Astrocyte (in vitro differentiated cells and primary cell): ENCODE data around the gene KCNAB1. TPM values are rescaled to one million over a fixed set of nuclear protein-coding genes. Genes with fewer than 3 reads are reported as not detected.

Experiments used
- DNase-seq: peaks from one replicate; pipeline ENCODE4 v3.0.0-alpha.2; 2010; ENCODE audit warnings: low read depth
- FAIRE-seq: peaks from 2 replicates; lab custom pipeline; 2011; peaks lifted over from hg19 to GRCh38; lab: Jason Lieb, UNC
- H2AFZ ChIP-seq: 2 replicates; pipeline ENCODE4 v1.6.0; 2012; ENCODE audit warnings: low read depth, low read length, inconsistent platforms
- H3K27ac ChIP-seq: 2 replicates; pipeline ENCODE4 v1.5.1; 2011; ENCODE audit warnings: low read depth, low read length, inconsistent platforms
- H3K27me3 ChIP-seq: 2 replicates; pipeline ENCODE4 v1.6.0; 2011; ENCODE audit warnings: low read length, inconsistent platforms; ENCODE audit not compliant: insufficient read depth
- H3K36me3 ChIP-seq: 2 replicates; pipeline ENCODE4 v1.5.1; 2011; ENCODE audit warnings: low read length, inconsistent platforms; ENCODE audit not compliant: insufficient read depth
- H3K4me1 ChIP-seq: 2 replicates; pipeline ENCODE4 v1.5.1; 2011; ENCODE audit warnings: low read length, inconsistent platforms; ENCODE audit not compliant: insufficient read depth
- H3K4me2 ChIP-seq: 2 replicates; pipeline ENCODE4 v1.6.0; 2012; ENCODE audit warnings: low read length, inconsistent platforms
- H3K4me3 ChIP-seq: 2 replicates; pipeline ENCODE4 v1.5.1; 2011; ENCODE audit warnings: low read depth, mild to moderate bottlenecking, low read length, inconsistent platforms; ENCODE audit not compliant: insufficient read depth
- H3K79me2 ChIP-seq: 2 replicates; pipeline ENCODE4 v1.6.0; 2012; ENCODE audit warnings: mild to moderate bottlenecking, low read length, inconsistent platforms; ENCODE audit not compliant: insufficient read depth
- H3K9ac ChIP-seq: 2 replicates; pipeline ENCODE4 v1.6.0; 2012; ENCODE audit warnings: mild to moderate bottlenecking, low read length, inconsistent platforms
- H3K9me3 ChIP-seq: 2 replicates; pipeline ENCODE4 v1.5.1; 2012; ENCODE audit warnings: low read depth, mild to moderate bottlenecking, low read length, inconsistent platforms; ENCODE audit not compliant: insufficient read depth
- H4K20me1 ChIP-seq: 2 replicates; pipeline ENCODE4 v1.6.0; 2012; ENCODE audit warnings: low read length, inconsistent platforms; ENCODE audit not compliant: insufficient read depth
- H3K27ac Mint-ChIP-seq: one replicate; pipeline ENCODE4 v1.8.0; 2021; ENCODE audit warnings: mild to moderate bottlenecking, mixed read lengths; ENCODE audit not compliant: unreplicated experiment
- H3K27me3 Mint-ChIP-seq: one replicate; pipeline ENCODE4 v1.8.0; 2021; ENCODE audit warnings: low read depth, mixed read lengths; ENCODE audit not compliant: unreplicated experiment
- H3K36me3 Mint-ChIP-seq: one replicate; pipeline ENCODE4 v1.8.0; 2021; ENCODE audit warnings: low read depth, mixed read lengths; ENCODE audit not compliant: unreplicated experiment
- H3K4me1 Mint-ChIP-seq: one replicate; pipeline ENCODE4 v1.8.0; 2021; ENCODE audit warnings: low read depth, mixed read lengths; ENCODE audit not compliant: unreplicated experiment
- H3K4me3 Mint-ChIP-seq: one replicate; pipeline ENCODE4 v1.8.0; 2021; ENCODE audit warnings: mild to moderate bottlenecking, moderate library complexity, mixed read lengths; ENCODE audit not compliant: unreplicated experiment
- H3K9me3 Mint-ChIP-seq: one replicate; pipeline ENCODE4 v1.8.0; 2021; ENCODE audit warnings: mild to moderate bottlenecking, mixed read lengths; ENCODE audit not compliant: unreplicated experiment
- CTCF ChIP-seq: IDR thresholded peaks from 2 replicates; pipeline ENCODE4 v1.5.1; 2011; ENCODE audit warnings: low read depth, mild to moderate bottlenecking, inconsistent platforms, low read length, moderate library complexity; ENCODE audit not compliant: insufficient read depth
- EZH2 ChIP-seq: IDR thresholded peaks from 2 replicates; pipeline ENCODE4 v1.6.1; 2012; ENCODE audit warnings: mild to moderate bottlenecking, low read length, inconsistent platforms; ENCODE audit not compliant: insufficient read depth
- total RNA-seq: library from RNA; stranded (reverse); gene quantifications from 2 replicates; pipeline ENCODE4 v1.2.1, GENCODE V29; 2021

The KCNAB1 gene
- total RNA-seq, 1 donor from 2014 or later, result 0.30 TPM

GRCh38 chr3:156477323-156477722, 356.9 kb downstream of the KCNAB1 start:
- DNase-seq, result peak; percentile 87

GRCh38 chr3:156478891-156479290, 358.5 kb downstream of the KCNAB1 start:
- Mint-ChIP-seq H3K4me1 (peaks cover 20% of the 10 kb centered on the region), H3K4me3 (no peak overlapping the region), H3K36me3 (no peaks in the 10 kb centered on the region), H3K9me3 (no peaks in the 10 kb centered on the region), H3K27me3 (no peaks in the 10 kb centered on the region), H3K27ac (no peak overlapping the region)
- TF ChIP-seq EZH2 (no peak), CTCF (no peak)
- no peaks in the 10 kb centered on the region for H4K20me1 ChIP-seq
- H3K9me3 ChIP-seq, result no peaks in the 10 kb centered on the region
- no peak overlapping the region for H3K27ac ChIP-seq
- H3K4me2 ChIP-seq, result no peak overlapping the region
- peaks cover 11% of the 10 kb centered on the region for H3K4me1 ChIP-seq
- H3K4me3 ChIP-seq, result no peak overlapping the region
- no peak for FAIRE-seq
- H3K9ac ChIP-seq, result no peak overlapping the region
- H3K79me2 ChIP-seq, result no peaks in the 10 kb centered on the region
- DNase-seq, result no peak
- no peaks in the 10 kb centered on the region for H3K27me3 ChIP-seq
- H3K36me3 ChIP-seq, result no peaks in the 10 kb centered on the region
- no peak overlapping the region for H2AFZ ChIP-seq

More at GRCh38 chr3:156477323-156477722, 356.9 kb downstream of the KCNAB1 start:
- no peak overlapping the region for H3K4me2 ChIP-seq
- Mint-ChIP-seq H3K9me3 (no peaks in the 10 kb centered on the region), H3K27me3 (no peaks in the 10 kb centered on the region), H3K27ac (no peak overlapping the region), H3K36me3 (no peaks in the 10 kb centered on the region), H3K4me1 (peaks cover 8% of the 10 kb centered on the region), H3K4me3 (no peak overlapping the region)
- no peaks in the 10 kb centered on the region for H3K36me3 ChIP-seq
- no peaks in the 10 kb centered on the region for H3K79me2 ChIP-seq
- H3K4me1 ChIP-seq, result no peaks in the 10 kb centered on the region
- no peak overlapping the region for H2AFZ ChIP-seq
- no peak overlapping the region for H3K27ac ChIP-seq
- no peak overlapping the region for H3K4me3 ChIP-seq
- H3K9me3 ChIP-seq, result no peaks in the 10 kb centered on the region
- no peak overlapping the region for H3K9ac ChIP-seq
- FAIRE-seq, result peak; percentile 63
- TF ChIP-seq CTCF (no peak), EZH2 (no peak)
- H3K27me3 ChIP-seq, result no peaks in the 10 kb centered on the region
- no peaks in the 10 kb centered on the region for H4K20me1 ChIP-seq

GRCh38 chr3:156479604-156480003, 359.2 kb downstream of the KCNAB1 start:
- H3K4me2 ChIP-seq, result no peak overlapping the region
- no peaks in the 10 kb centered on the region for H3K9me3 Mint-ChIP-seq
- FAIRE-seq (no peak), DNase-seq (no peak)
- H4K20me1 ChIP-seq, result no peaks in the 10 kb centered on the region
- no peak overlapping the region for H3K4me3 ChIP-seq
- H3K9ac ChIP-seq, result no peak overlapping the region
- no peaks in the 10 kb centered on the region for H3K27me3 Mint-ChIP-seq
- TF ChIP-seq CTCF, result no peak
- TF ChIP-seq EZH2, result no peak
- H3K36me3 ChIP-seq, result no peaks in the 10 kb centered on the region
- no peaks in the 10 kb centered on the region for H3K79me2 ChIP-seq
- peaks cover 18% of the 10 kb centered on the region for H3K4me1 ChIP-seq
- H3K9me3 ChIP-seq, result no peaks in the 10 kb centered on the region
- H3K27ac ChIP-seq, result no peak overlapping the region
- H3K36me3 Mint-ChIP-seq, result no peaks in the 10 kb centered on the region
- peaks cover 26% of the 10 kb centered on the region for H3K4me1 Mint-ChIP-seq
- no peak overlapping the region for H3K27ac Mint-ChIP-seq
- no peak overlapping the region for H3K4me3 Mint-ChIP-seq
- no peaks in the 10 kb centered on the region for H3K27me3 ChIP-seq
- no peak overlapping the region for H2AFZ ChIP-seq
